ENCODE measurements around the gene ADGRF1.

The ADGRF1 gene

DNA sequence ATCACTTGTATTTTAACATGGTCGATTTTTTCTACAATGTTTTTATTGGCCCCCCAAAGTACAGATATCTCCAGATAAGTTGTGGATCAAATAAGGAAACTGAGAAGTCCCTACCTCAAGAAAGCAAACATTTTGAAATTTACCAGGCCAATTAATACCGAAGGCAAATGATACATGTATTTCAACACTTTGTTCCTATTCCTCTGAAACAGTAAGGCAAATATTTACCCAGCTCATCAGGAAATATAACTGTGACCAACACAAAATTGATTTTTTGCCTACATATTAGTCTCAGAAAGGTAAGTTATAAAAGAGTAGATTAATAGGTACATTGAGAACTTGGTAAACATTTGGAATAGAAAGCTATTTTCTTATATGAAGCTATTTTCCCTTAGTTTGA lies 69.1 kb downstream of the ADGRF1 start:
- no peak for DNase-seq

GRCh38 chr6:46972531-46972930 lies 69.6 kb downstream of the ADGRF1 start:
- DNase-seq = no peak

DNA sequence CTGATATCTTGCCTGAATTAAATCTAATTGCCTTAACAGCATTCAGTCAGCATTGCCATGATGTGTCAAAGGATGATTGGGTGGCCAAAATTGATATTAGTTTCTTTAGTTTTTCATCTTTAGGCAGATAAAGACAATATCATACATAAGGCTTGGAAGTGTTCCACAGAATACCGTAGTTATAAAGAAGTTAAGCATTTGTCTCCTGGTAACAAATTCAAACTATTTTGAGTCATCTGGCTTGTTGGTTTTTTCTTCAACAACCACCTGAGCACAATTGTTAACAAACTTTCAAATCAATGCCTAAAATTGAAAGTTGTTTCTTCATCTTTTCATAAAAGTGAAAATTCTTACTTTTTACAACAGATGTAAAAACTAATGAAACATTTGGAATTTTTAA lies 72.9 kb downstream of the ADGRF1 start:
- no peak for DNase-seq

DNA sequence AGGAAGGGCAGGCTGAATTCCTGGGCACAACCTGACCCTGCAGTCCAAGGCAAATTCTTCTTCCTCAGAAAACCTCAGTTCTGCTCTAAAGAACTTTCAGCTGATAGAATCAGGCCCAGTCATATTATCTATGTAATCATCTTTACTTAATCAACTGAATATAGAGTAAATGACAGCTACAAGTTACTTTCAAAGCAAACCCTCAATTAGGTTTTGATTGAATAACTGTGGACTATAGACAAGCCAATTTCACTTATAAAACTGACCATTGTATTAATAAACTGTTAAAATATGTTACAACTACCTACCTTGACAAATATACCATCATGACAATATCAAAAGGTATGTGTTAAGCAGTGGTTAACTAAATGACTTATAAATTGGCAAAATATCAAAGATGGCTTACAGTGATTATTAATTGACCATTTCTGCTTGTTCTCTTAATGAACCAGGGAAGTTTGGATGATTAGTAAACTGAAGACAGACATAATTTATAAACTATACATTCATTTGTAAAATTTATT lies 74.2 kb downstream of the ADGRF1 start:
- no peak for DNase-seq

DNA sequence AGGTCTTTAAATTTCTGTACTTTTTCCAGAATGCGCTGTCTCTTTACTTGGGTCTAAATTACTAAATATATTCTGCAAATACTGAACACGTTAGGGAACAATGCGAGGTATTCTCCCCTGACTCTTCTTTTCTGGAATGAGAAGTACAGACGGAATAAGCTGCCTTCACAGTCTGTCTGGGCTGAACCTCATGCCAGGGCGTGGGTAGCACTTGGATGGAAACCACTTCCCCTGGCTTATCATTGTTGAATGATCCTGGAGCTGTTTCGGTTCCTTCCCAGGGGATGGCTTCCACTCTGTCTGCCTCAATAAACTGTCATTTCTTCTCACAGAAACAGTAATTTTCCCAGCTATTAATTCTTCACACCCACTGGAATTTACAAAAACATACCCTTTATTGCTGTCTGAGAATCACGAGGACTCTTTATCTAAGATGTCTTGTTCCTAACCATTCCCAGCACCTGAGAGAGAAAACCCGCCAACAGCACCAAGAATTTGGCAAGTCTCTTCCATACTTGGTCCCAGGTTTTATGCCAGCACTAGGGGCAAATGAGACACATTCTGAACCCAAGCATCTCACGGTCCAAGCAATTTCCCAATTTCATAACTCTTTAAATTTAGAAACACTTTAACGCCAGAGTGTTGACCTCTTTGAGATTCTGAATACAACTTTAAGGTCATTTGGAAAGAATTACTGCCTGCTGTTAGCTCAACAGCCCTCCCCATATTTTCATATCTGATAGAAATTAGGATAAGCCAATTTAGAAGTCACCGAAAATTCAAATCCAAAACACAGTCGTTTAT lies 77.2 kb downstream of the ADGRF1 start:
- no peak for DNase-seq

GRCh38 chr6:46963626-46964025 lies 78.5 kb downstream of the ADGRF1 start:
- no peak for DNase-seq

- no peak for DNase-seq
These were observed 79.1 kb downstream of the ADGRF1 start for GRCh38 chr6:46963039-46963438.

- no peak for DNase-seq
These were observed 80.4 kb downstream of the ADGRF1 start for GRCh38 chr6:46961711-46962110.

DNA sequence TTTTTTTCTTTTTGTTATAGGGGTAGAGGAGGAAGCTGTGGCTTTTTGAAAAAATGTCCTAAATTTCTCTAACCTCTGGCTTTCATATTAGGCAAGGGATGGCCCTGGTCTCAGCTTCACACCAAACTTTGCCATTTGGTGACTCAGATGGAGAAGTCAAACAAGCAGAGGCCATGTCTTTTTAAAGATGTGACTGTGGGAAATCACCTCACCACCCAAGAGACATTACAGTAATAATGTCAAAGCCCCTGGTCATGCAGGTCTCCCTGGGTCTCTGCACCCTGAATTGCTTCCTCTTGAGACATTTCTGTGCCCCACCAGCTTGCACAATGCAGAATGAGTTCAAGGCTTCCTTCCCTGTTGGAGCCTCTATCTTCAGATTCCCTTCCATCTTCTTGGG lies 80.9 kb downstream of the ADGRF1 start:
- DNase-seq = no peak

GRCh38 chr6:46959419-46959818 lies 82.7 kb downstream of the ADGRF1 start:
- DNase-seq = no peak

DNA sequence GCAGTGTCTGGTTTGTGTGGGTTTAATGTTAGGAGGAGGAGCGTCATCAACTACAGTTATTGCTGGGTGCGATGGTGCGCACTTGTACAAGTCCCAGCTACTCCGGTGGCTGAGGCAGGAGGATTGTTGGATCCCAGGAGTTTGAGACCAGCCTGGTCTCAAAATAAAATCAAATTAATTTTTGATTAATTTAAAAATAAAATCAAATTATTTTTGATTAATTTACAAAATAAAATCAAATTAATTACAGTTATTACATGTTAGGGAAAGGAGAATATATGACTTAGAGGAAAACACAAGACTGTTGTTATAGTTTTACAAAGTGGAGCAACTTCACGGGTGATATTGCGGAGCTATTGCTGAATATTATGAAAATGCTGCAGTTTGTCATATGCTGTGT lies 85.7 kb downstream of the ADGRF1 start:
- no peak for DNase-seq

- peak; percentile 4 for DNase-seq
These were observed 87.2 kb downstream of the ADGRF1 start for GRCh38 chr6:46954837-46955451.

DNA sequence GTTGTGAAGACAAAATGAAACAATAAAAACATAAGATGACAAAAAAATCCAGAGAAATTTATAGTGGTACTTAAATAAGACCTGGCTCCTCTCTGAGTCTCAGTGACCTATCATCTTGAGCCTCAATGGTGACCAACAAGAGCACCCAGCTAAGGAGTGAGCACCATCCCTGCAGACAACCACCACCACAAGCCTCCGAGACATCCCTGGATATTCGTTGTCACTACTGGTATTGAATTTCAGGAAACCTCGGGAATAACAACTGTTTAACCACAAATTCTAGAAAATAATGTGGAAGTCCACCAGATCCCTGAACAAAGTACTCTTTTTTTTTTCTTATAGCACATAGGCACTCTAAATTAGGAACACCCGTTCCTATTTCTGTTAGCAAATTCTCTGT lies 88.2 kb downstream of the ADGRF1 start:
- no peak for DNase-seq

- no peak for DNase-seq
These were observed 92.4 kb downstream of the ADGRF1 start for GRCh38 chr6:46949632-46950280.

GRCh38 chr6:46948699-46949098 lies 93.4 kb downstream of the ADGRF1 start:
- no peak for DNase-seq
